ENCODE measurements around the gene EIPR1.
"Not testable (repeated sequence)": the region's sequence is repeated elsewhere in the genome, so short reads cannot be mapped to it uniquely, and the experiment has no call there.

Gene EIPR1

GRCh38 chr2:3283876-3284656, 93.6 kb downstream of the EIPR1 start:
- DNase-seq: not testable (repeated sequence)

GRCh38 chr2:3283206-3283605, 94.4 kb downstream of the EIPR1 start:
- DNase-seq: no peak

- no peak for DNase-seq
Measured at GRCh38 chr2:3282056-3282998, 95.3 kb downstream of the EIPR1 start.

GRCh38 chr2:3280683-3281520, 96.7 kb downstream of the EIPR1 start:
- DNase-seq: no peak

- DNase-seq: no peak
Measured at GRCh38 chr2:3280197-3280596, 97.4 kb downstream of the EIPR1 start.

- no peak for DNase-seq
Measured at GRCh38 chr2:3279236-3279960, 98.2 kb downstream of the EIPR1 start.

DNA sequence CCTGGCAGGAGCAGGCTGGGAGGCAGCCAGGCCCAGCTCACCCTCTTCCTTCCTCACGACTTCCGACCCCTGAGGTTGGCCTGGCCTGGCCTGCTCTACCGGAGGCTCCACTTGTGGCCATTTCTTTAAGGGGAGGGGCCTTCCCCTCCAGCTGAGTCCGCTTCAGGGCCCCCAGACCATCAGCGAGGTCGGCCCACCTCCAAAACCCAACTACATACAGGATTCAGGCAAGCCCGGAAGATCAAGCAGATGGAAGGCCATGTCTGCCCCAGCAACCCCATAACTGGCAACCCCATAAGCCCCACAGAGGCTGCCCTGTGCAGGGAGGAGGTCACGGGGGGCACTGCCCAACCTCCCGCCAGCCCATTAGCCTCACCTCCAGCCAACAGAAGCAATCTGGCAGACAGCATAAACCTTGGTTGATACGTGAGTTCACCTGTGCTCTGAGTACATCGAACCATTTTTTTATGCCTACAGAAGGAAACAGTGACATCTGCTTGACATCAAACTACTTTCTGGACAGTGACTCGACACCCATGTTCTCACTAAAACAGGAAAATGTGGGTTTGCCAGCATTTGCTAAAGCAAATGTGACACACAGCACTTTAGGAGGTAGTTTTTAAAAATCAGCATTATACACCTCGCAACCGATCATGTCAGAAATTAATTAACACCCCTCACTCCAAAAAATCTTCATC, 98.9 kb downstream of the EIPR1 start:
- DNase-seq: no peak

DNA sequence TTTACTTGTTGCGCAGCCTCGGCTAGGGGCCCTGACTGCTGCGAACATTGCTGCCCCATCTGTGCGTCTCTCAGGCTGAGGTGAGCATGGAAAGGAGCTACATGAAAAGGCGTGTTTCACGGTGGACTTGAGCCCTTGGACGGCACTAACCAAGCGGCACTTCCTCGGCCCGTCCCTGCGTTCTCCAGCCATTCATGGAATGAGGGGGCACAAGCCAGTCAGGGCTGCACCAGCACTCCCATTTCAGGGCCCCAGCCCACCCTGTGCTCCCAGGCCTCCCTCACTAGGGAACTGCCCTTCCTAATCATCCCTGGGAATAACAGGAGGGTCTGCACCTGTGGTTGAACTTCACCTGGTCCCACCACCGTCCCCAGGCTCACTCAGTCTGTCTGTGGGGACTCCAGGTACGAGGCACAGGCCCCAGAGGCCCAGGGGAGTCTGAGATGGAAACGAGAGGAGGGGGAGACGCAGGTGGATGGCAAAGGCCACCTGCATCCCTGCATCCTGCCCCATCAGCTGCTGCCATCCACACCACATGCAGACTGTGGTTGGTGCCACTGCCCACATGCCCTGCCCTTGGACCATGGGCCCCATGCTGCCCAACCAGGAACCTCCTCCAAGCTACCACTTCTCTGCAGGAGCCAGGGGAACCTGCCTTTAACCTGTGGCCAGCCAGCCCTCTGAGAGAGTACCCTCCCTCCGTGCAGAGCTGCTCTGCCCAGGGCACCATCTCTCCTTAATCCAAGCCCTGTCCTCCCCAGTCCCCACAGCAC, 99.7 kb downstream of the EIPR1 start:
- DNase-seq: no peak

GRCh38 chr2:3277050-3277747, 100.4 kb downstream of the EIPR1 start:
- no peak for DNase-seq

GRCh38 chr2:3272761-3273160, 104.9 kb downstream of the EIPR1 start:
- no peak for DNase-seq

GRCh38 chr2:3270095-3270478, 107.5 kb downstream of the EIPR1 start:
- no peak for DNase-seq

DNA sequence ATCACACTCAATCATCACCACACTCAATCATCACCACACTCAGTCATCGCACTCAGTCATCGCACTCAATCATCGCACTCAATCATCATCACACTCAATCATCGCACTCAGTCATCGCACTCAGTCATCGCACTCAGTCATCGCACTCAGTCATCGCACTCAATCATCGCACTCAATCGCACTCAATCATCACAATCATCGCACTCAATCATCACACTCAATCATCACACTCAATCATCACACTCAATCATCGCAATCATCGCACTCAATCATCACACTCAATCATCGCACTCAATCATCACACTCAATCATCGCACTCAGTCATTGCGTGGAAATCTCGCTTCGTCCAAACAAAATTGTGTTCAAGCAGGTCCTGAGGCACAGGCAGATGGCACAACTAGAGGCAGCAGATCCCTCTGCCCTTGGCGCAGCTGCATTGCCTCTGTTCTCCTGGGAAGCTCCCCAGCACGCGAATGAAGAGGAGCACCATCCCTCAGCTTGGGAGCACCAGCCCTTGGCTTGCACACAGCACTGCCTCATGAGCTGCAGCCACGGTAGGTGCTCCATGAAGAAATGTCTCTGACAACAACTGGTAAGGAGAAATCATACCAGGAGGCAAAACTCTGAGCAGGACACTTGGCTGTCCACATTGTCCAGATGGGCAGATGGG, 108.1 kb downstream of the EIPR1 start:
- no peak for DNase-seq

DNA sequence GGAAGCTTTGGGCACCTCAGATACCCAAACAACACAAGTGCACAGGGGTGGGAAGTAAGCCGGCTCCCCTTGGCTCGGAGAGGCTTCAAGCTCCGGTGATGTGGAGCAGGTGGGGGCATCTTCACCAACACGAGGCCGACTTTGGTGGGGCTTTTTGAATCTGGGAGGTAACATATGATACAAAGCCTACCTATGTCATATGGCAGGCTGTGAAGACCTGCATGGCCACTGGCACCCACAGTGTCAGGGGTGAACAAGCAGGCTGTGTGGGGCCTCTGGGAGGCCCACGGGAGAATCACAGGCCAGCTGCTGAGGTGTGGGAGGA, 109.0 kb downstream of the EIPR1 start:
- DNase-seq: no peak

- no peak for DNase-seq
Measured at GRCh38 chr2:3267869-3268704, 109.5 kb downstream of the EIPR1 start.

- no peak for DNase-seq
Measured at GRCh38 chr2:3266925-3267867, 110.4 kb downstream of the EIPR1 start.

DNA sequence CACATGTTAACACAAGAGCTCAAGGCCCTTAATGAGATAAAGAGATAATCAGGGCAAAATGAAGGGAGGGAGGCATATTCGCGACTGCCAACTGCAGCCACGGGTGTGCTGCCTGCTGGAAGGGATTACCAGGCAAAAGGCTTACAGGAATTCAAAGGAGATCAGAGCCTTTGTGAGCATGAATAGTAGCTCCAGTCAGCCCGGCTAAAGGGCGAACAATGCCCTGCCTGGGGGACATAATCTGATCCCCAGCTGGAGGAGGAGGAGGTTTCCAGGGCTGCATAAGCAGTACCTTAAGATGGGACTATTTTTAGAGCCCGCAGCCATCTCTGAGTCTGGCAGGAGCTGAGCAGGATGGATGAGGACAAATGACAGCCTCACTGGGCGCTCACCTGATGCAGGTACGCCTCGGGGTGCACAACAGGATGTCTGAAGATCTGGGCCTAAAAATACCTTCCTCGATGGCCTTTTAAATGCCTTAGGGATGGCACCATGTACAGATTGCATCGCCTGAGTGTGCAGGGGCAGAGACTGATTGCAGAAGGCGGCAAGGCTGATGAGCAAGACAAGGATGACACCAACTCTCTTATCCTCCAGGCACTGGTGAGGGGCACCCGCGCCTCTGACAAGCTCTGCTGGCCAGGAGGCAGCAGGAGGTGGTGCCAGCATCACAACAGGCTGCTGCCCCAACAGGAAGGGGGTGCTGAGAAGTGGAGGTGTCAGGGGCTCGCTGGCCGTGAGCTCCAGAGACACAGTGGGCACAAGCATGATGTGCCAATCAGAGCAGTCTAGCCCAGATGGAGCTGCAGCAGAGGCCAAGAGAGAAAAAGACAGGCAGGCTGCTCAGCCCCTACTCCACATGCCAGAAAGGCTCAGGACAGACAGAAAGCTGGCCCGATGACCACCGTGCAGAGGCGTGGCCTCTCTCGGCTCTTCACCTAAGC, 111.4 kb downstream of the EIPR1 start:
- DNase-seq: no peak

DNA sequence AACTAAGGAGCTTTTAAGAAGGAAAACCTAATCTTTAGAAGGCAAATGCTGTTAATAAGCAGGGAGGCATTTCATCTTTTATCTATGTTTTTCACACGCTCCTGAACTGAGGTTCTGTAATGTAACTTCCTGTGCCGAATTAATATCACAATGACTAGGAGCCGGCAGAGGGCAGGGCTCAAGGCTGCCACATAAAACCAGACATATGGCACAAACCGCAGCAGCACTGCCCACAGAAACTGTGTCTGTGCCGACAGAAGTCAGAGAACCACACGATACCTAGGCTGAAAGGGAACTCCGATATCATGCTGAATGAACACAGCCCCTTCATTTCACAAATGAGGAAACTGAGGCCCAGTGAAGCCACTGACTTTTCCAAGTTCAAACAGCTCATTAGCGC, 112.1 kb downstream of the EIPR1 start:
- no peak for DNase-seq

Data from activated CD4-positive, CD25-positive, alpha-beta regulatory T cell (primary cell).